ENCODE measurements around the gene DNAH6. TPM values are rescaled to one million over a fixed set of nuclear protein-coding genes. Genes with fewer than 3 reads are reported as not detected.
A peak's percentile ranks its signal among the peaks of the same experiment; 100 is the strongest.

Gene DNAH6
- total RNA-seq, 3 donors from 2014 or later = 1.2 to 1.3 (median 1.3) TPM

DNA sequence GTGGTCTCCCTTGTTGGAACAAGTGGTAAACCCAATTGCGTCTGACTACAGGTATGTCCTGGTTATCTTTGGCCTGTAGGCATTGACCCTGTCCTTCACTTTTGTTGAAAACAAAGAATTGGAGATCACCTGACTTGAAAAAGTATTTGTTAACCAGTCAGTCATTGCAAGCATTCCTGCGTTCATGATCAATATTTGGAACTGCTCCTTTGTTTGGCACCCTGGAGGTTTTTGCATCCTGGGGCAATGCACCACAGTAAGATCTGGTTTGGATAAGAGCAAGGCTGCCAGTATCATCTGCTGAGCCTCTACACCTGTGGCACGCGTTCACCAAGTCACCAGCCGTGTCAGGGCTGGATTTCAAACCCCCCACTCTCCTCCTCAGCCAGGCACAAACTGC, 115.7 kb downstream of the DNAH6 start:
- intact Hi-C loops (cut with DNase I, micrococcal nuclease) = no loop called here

DNA sequence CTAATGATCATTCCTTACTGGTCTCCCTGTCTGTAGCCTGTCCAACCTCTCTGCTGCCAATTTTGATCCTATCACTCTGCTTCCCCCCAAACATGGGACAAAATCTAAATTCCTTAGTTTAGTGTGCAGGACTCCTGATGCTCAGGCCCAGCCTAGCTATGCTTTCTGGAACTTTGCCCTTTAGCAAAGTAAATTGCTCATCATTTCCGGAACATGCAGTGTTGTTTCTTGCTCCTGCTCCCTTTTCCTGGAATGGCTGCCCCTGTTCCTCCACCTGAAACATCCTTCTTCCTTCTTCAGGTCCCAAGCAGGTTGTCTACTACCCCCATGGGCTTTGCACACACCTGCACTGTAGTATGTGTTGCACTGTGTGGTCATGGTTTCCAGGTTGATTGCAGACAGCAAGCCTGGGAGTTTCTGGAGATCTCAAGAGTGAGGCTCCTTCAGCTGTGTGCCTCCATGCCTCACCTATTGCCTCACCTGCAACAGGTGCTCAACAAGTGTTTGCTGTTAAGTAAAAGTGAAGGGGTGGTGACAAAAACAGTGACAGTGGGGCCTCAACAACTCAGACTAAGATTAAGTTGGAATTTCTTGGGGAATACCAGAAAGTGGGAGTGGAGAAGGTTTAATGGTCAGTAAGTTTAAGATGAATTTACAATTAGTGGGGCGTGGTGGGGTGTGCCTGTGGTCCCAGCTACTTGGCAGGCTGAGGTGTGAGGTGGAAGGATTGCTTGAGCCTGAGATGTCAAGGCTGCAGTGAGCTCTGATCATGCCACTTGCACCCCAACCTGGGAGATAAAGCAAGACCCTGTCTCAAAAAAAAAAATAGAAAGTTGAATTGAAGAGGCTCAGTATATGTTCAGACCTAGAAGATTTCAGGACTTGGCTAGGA, 120.0 kb downstream of the DNAH6 start:
- ATAC-seq = peak; percentile 87
- DNase-seq = peak in 2 of 3 donors; percentile 39 to 63

More for the DNA sequence above, 115.7 kb downstream of the DNAH6 start:
- H3K9me3 ChIP-seq = no peaks in the 10 kb centered on the region
- H3K36me3 ChIP-seq (ENCODE audit: low read depth) = no peaks in the 10 kb centered on the region
- DNase-seq = no peak
- TF ChIP-seq, protein P1, sequence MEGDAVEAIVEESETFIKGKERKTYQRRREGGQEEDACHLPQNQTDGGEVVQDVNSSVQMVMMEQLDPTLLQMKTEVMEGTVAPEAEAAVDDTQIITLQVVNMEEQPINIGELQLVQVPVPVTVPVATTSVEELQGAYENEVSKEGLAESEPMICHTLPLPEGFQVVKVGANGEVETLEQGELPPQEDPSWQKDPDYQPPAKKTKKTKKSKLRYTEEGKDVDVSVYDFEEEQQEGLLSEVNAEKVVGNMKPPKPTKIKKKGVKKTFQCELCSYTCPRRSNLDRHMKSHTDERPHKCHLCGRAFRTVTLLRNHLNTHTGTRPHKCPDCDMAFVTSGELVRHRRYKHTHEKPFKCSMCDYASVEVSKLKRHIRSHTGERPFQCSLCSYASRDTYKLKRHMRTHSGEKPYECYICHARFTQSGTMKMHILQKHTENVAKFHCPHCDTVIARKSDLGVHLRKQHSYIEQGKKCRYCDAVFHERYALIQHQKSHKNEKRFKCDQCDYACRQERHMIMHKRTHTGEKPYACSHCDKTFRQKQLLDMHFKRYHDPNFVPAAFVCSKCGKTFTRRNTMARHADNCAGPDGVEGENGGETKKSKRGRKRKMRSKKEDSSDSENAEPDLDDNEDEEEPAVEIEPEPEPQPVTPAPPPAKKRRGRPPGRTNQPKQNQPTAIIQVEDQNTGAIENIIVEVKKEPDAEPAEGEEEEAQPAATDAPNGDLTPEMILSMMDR (IDR thresholded peaks at IDR 0.05) = no peak
- ATAC-seq = no peak
- no peak overlapping the region for H3K4me3 ChIP-seq
- peaks cover 10% of the 10 kb centered on the region for H3K4me1 ChIP-seq (ENCODE audit: low read depth)

DNA sequence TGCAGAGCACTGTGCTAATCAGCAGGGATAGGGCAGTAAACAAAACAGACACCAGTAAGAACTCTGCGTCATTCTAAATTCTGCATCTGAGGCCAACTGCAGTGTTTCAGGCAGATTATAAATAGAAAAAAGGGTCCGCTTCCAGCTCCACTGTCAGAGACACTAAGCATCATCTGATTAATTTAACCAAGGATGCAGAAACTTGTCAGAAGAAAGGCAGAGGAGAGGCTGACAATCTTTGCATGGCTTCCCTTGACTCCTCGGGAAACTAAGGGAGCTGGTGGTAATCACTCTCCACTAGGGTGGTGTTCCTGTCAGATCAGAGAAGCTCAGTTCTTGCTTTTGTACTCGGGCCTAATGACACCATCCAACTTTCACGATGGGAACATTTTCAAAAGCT, 123.5 kb downstream of the DNAH6 start:
- no peak overlapping the region for H3K4me3 ChIP-seq
- H3K9me3 ChIP-seq = peaks cover 4% of the 10 kb centered on the region
- no peak for DNase-seq
- intact Hi-C loops (cut with DNase I, micrococcal nuclease) = no loop called here
- no peak for ATAC-seq
- TF ChIP-seq, protein P1 (IDR thresholded peaks at IDR 0.05) = no peak
- H3K4me1 ChIP-seq (ENCODE audit: low read depth) = peaks cover 13% of the 10 kb centered on the region
- no peaks in the 10 kb centered on the region for H3K36me3 ChIP-seq (ENCODE audit: low read depth)

More for the DNA sequence above, 120.0 kb downstream of the DNAH6 start:
- Histone ChIP-seq H3K4me3 (no peak overlapping the region), H3K4me1 (ENCODE audit: low read depth) (peaks cover 13% of the 10 kb centered on the region), H3K9me3 (no peaks in the 10 kb centered on the region), H3K36me3 (ENCODE audit: low read depth) (no peaks in the 10 kb centered on the region)
- TF ChIP-seq, protein P1 (IDR thresholded peaks at IDR 0.05) = no peak
- intact Hi-C loops (cut with DNase I, micrococcal nuclease) = no loop called here

DNA sequence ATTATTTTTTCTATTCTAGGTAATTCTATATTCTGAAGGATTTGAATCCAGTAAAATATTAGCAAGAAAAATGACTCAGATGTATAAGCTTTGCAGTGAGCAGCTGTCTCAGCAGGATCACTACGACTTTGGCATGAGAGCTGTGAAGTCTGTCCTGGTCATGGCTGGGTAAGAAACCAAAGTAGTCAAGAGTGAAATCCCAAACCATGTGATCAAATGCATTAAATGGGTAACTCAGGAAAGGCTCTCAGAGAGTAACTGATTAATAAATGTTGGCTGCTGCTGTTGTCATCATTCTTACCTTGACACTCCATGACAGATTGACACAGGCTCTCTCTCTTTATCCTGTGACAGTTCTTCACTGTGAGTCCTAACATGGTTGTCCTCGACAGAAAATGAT, 124.1 kb downstream of the DNAH6 start:
- DNase-seq (no peak), ATAC-seq (no peak)
- Histone ChIP-seq H3K9me3 (peaks cover 5% of the 10 kb centered on the region), H3K36me3 (ENCODE audit: low read depth) (no peaks in the 10 kb centered on the region), H3K4me1 (ENCODE audit: low read depth) (peaks cover 13% of the 10 kb centered on the region), H3K4me3 (no peak overlapping the region)
- TF ChIP-seq, protein P1 (IDR thresholded peaks at IDR 0.05) = no peak
- intact Hi-C loops (cut with DNase I, micrococcal nuclease) = no loop called here

DNA sequence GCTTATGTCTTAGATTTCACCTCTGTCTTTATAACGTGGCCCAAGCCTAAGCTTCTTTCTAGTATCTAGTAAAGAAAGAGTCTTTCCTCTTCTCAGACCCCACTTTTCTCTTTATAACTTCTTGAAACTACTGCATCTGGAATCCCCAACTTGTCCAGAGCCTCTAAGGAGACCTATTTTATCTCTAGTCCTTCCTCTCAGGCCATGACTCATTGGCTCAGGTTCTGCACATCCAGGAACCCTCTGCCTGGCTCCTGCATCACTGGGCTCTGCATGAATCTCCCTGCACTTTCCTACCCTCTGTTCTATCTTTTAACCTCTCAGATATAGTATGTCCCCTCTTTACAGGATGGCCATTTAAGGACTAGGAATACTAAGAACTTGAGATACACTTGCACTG, 124.7 kb downstream of the DNAH6 start:
- Histone ChIP-seq H3K4me3 (no peak overlapping the region), H3K36me3 (ENCODE audit: low read depth) (no peaks in the 10 kb centered on the region), H3K4me1 (ENCODE audit: low read depth) (peaks cover 13% of the 10 kb centered on the region), H3K9me3 (peaks cover 6% of the 10 kb centered on the region)
- ATAC-seq (no peak), DNase-seq (no peak)
- intact Hi-C loops (cut with DNase I, micrococcal nuclease) = no loop called here
- TF ChIP-seq, protein P1 (IDR thresholded peaks at IDR 0.05) = no peak

Measured in mucosa of descending colon (tissue), 3 donors.